Neural progenitor cell (in vitro differentiated cells): ENCODE results near the gene TCEANC2.
"Not testable (repeated sequence)": the region's sequence is repeated elsewhere in the genome, so short reads cannot be mapped to it uniquely, and the experiment has no call there.

Experiments used
- CTCF ChIP-seq: fragments of 200-600 bp; sonication (generic); IDR thresholded peaks from 2 replicates; pipeline ENCODE4 v1.5.1; 2017; ENCODE audit warnings: antibody characterized with exemption, mild to moderate bottlenecking
- EZH2 ChIP-seq: fragments of 200-600 bp; sonication (generic); IDR thresholded peaks from 2 replicates; pipeline ENCODE4 v1.6.1; 2017; ENCODE audit warnings: antibody characterized with exemption, mild to moderate bottlenecking, moderate library complexity
- EZH2phosphoT487 ChIP-seq: fragments of 200-600 bp; sonication (generic); IDR thresholded peaks from 2 replicates; pipeline ENCODE4 v1.6.1; 2017; ENCODE audit warnings: antibody characterized with exemption

- TF ChIP-seq CTCF, EZH2, EZH2phosphoT487: not testable (repeated sequence)
Observed at GRCh38 chr1:54019562-54020176, 33.7 kb upstream of the TCEANC2 start.
